Measurements from ENCODE around the gene FHL5. TPM values are rescaled to one million over a fixed set of nuclear protein-coding genes. Genes with fewer than 3 reads are reported as not detected.

The FHL5 gene
- total RNA-seq, 2 experiments from 2014 or later = not detected

DNA sequence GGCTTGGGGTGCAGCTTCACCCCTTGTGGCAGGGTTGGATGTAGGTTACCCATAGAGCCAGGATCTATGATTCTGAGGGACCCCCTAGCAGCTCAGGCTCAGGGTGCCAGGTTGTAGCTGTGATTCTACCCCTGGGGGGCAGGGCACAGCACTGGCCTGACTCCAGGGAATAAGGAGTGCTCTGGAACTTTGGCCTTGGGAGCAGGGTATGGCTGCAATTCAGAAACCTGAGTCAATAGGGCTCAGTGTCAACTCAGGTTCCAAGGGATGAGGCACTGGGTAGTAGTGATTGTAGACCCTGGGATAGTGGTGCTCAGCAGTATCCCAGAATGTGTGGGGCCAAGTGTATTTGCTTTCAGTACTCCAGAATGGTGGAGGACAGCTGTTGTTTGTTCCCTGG is 8.6 kb downstream of the FHL5 start:
- Mint-ChIP-seq H3K9me3 (peaks cover 20% of the 10 kb centered on the region), H3K4me1 (ENCODE audit: low read depth) (no peaks in the 10 kb centered on the region), H3K27ac (no peak overlapping the region), H3K4me3 (no peak overlapping the region), H3K36me3 (ENCODE audit: low read depth) (no peaks in the 10 kb centered on the region), H3K27me3 (peaks cover 20% of the 10 kb centered on the region)
- CTCF ChIA-PET = interaction anchor here (0.8 kb wide), 1 partner anchor 95 kb away, joined by 3 read pairs; no protein-coding TSS in a partner anchor
- TF ChIP-seq, protein P1, sequence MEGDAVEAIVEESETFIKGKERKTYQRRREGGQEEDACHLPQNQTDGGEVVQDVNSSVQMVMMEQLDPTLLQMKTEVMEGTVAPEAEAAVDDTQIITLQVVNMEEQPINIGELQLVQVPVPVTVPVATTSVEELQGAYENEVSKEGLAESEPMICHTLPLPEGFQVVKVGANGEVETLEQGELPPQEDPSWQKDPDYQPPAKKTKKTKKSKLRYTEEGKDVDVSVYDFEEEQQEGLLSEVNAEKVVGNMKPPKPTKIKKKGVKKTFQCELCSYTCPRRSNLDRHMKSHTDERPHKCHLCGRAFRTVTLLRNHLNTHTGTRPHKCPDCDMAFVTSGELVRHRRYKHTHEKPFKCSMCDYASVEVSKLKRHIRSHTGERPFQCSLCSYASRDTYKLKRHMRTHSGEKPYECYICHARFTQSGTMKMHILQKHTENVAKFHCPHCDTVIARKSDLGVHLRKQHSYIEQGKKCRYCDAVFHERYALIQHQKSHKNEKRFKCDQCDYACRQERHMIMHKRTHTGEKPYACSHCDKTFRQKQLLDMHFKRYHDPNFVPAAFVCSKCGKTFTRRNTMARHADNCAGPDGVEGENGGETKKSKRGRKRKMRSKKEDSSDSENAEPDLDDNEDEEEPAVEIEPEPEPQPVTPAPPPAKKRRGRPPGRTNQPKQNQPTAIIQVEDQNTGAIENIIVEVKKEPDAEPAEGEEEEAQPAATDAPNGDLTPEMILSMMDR (IDR thresholded peaks at IDR 0.05) = no peak
- intact Hi-C loops (cut with micrococcal nuclease) = no loop called here
- no peak for ATAC-seq
- no peak for DNase-seq
- POLR2A ChIA-PET = no interaction called here

DNA sequence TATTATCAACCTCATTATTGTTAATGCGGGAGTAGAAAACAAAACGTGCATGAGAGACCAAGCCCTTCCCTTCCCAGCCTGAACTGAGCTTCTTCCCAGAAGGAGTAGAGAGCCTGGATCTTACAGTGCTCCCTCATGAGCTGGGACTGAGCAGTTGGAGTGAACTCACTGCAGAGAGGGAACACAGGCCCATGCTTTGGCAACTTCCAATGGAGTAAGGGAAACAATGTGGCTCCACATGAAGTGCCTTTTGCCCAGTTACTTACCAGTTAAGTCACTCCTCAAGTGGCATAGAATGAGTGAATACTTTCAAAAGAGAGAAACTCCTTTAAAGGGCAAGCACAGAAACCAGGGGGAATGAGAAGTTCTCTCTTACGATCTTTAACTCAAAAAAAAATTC is 12.4 kb downstream of the FHL5 start:
- intact Hi-C loops (cut with micrococcal nuclease) = no loop called here
- no peak overlapping the region for H3K4me3 Mint-ChIP-seq
- ChIA-PET CTCF (no interaction called here), POLR2A (no interaction called here)
- ATAC-seq (no peak), DNase-seq (no peak)
- no peaks in the 10 kb centered on the region for H3K4me1 Mint-ChIP-seq (ENCODE audit: low read depth)
- H3K27ac Mint-ChIP-seq = no peak overlapping the region
- TF ChIP-seq, protein P1 (IDR thresholded peaks at IDR 0.05) = no peak
- peaks cover 12% of the 10 kb centered on the region for H3K9me3 Mint-ChIP-seq
- H3K27me3 Mint-ChIP-seq = peaks cover 15% of the 10 kb centered on the region
- H3K36me3 Mint-ChIP-seq (ENCODE audit: low read depth) = no peaks in the 10 kb centered on the region

DNA sequence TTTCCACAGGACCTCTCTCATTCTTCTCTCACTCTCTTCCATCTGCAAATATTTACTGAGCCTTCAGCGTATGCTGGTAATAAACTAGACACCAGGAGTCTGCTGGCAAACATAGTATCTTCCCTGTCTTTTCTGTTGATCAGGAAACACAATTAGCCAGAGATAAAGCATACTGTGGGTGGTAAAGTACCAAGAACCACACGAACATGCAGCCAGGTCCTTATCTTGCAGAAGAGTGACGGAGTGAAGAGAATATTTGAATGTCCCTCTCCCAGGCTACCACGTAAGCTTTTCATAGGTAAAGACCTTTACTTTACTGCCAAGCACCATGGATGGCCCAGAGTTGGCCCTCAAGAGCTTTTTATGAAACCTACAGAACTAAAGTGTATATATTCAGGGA is 13.3 kb downstream of the FHL5 start:
- Mint-ChIP-seq H3K36me3 (ENCODE audit: low read depth) (no peaks in the 10 kb centered on the region), H3K9me3 (peaks cover 7% of the 10 kb centered on the region), H3K27ac (no peak overlapping the region), H3K4me3 (no peak overlapping the region), H3K27me3 (peaks cover 15% of the 10 kb centered on the region), H3K4me1 (ENCODE audit: low read depth) (no peaks in the 10 kb centered on the region)
- ChIA-PET CTCF (no interaction called here), POLR2A (no interaction called here)
- TF ChIP-seq, protein P1 (IDR thresholded peaks at IDR 0.05) = no peak
- no peak for ATAC-seq
- no peak for DNase-seq
- intact Hi-C loops (cut with micrococcal nuclease) = no loop called here

DNA sequence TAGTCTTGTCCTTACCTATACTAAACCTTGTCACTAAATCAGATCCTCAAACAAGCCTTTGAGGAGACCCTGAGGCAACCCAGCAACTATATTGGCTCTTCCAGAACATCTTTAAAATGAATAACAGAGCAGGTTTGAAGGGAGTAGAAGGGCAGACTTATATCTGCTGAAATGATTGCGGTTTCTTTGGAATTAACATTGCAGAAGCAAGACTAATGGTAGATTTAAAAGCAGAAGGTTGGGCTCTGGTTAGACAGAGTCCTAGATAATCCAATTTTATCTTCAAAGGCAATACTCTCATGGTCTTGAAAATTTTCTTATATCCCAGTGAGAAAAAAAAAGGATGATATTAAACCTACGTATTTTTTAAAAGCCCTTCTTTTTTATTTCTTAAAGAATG is 19.1 kb downstream of the FHL5 start:
- Mint-ChIP-seq H3K27me3 (peaks cover 20% of the 10 kb centered on the region), H3K36me3 (ENCODE audit: low read depth) (no peaks in the 10 kb centered on the region), H3K27ac (no peak overlapping the region), H3K9me3 (no peaks in the 10 kb centered on the region), H3K4me1 (ENCODE audit: low read depth) (no peaks in the 10 kb centered on the region), H3K4me3 (no peak overlapping the region)
- CTCF ChIA-PET = no interaction called here
- POLR2A ChIA-PET = no interaction called here
- TF ChIP-seq, protein P1 (IDR thresholded peaks at IDR 0.05) = no peak
- DNase-seq = no peak
- ATAC-seq = no peak
- intact Hi-C loops (cut with micrococcal nuclease) = no loop called here

DNA sequence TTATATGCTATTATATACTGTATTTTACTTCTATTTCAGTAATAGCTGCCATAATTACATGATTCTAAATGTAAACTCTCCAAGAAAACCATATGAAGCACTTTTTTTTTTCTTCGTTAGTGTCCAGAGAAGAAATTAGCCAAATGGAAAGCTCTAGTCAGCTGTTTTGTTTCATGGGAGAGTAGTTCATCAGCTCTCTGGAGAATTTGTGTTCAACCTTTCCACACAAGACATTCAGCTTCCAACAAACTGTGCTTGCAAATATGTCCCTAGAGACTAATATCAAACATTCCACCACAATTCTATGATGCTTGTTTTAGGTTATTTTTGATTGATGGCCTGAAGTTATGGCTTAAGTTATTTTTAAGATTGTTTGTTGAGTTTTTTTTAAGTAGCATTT is 19.5 kb downstream of the FHL5 start:
- no peaks in the 10 kb centered on the region for H3K9me3 Mint-ChIP-seq
- ChIA-PET POLR2A (no interaction called here), CTCF (no interaction called here)
- no peaks in the 10 kb centered on the region for H3K4me1 Mint-ChIP-seq (ENCODE audit: low read depth)
- DNase-seq = no peak
- intact Hi-C loops (cut with micrococcal nuclease) = no loop called here
- H3K4me3 Mint-ChIP-seq = no peak overlapping the region
- H3K36me3 Mint-ChIP-seq (ENCODE audit: low read depth) = no peaks in the 10 kb centered on the region
- H3K27ac Mint-ChIP-seq = no peak overlapping the region
- no peak for ATAC-seq
- peaks cover 17% of the 10 kb centered on the region for H3K27me3 Mint-ChIP-seq
- TF ChIP-seq, protein P1 (IDR thresholded peaks at IDR 0.05) = no peak

All from activated CD8-positive, alpha-beta T cell treated with anti-CD3 and anti-CD28 coated beads for 36 hours (primary cell).